Activated CD8-positive, alpha-beta memory T cell treated with anti-CD3 and anti-CD28 coated beads for 36 hours (primary cell): ENCODE results near the gene ITGAD. TPM values are rescaled to one million over a fixed set of nuclear protein-coding genes. Genes with fewer than 3 reads are reported as not detected.

Experiments used
- CTCF ChIA-PET: fragments of 350-600 bp; sonication (Branson Sonifier 250); formaldehyde crosslinking; loops from one replicate; lab custom pipeline; 2021; ENCODE audit warnings: antibody characterized with exemption; lab: Charles Lee
- POLR2A ChIA-PET: fragments of 350-600 bp; sonication (Branson Sonifier 250); formaldehyde crosslinking; loops from one replicate; lab custom pipeline; 2021; ENCODE audit warnings: antibody characterized with exemption; lab: Charles Lee
- total RNA-seq, 2 experiments: library from RNA; stranded (reverse); gene quantifications; one replicate each; pipeline ENCODE4 v1.2.3, GENCODE V29; 2021

Gene ITGAD
- not detected for total RNA-seq

GRCh38 chr16:31393056-31393455, at the start of gene ITGAD:
Gene ITGAD, plus strand, starts transcription at chr16:31393335. Its CDS starts 26 bp downstream, at chr16:31393361.
- ChIA-PET POLR2A (no interaction called here), CTCF (interaction anchor here (1.5 kb wide), 1 partner anchor 11 kb away, joined by 4 read pairs; no protein-coding TSS in a partner anchor)

- ChIA-PET CTCF (interaction anchor here (0.7 to 1.7 kb wide), 2 partner anchors 13 to 237 kb away, joined by 3 to 4 read pairs; no protein-coding TSS in a partner anchor), POLR2A (no interaction called here)
Measured at GRCh38 chr16:31344712-31345111, 48.4 kb upstream of the ITGAD start.

GRCh38 chr16:31347445-31347844, 45.7 kb upstream of the ITGAD start:
- ChIA-PET POLR2A (no interaction called here), CTCF (interaction anchor here (1.2 kb wide), 1 partner anchor 36 kb away, joined by 3 read pairs; no protein-coding TSS in a partner anchor)

GRCh38 chr16:31348579-31348978, 44.6 kb upstream of the ITGAD start:
- ChIA-PET POLR2A (no interaction called here), CTCF (interaction anchor here (1.2 kb wide), 1 partner anchor 35 kb away, joined by 3 read pairs; no protein-coding TSS in a partner anchor)

GRCh38 chr16:31350275-31351005, 42.7 kb upstream of the ITGAD start:
- POLR2A ChIA-PET: no interaction called here
- CTCF ChIA-PET: no interaction called here

- ChIA-PET POLR2A (interaction anchor here (1.0 kb wide), 1 partner anchor 160 kb away, joined by 3 read pairs; no protein-coding TSS in a partner anchor), CTCF (interaction anchor here (1.1 kb wide), 1 partner anchor 172 kb away, joined by 4 read pairs; the partner anchor contains the start of gene FUS)
Measured at GRCh38 chr16:31351246-31351941, 41.7 kb upstream of the ITGAD start.

GRCh38 chr16:31351942-31352325, 41.2 kb upstream of the ITGAD start:
- CTCF ChIA-PET: interaction anchor here (1.1 kb wide), 1 partner anchor 172 kb away, joined by 4 read pairs; the partner anchor contains the start of gene FUS
- POLR2A ChIA-PET: interaction anchor here (0.6 to 1.0 kb wide), 2 partner anchors 100 to 160 kb away, joined by 3 read pairs; no protein-coding TSS in a partner anchor

GRCh38 chr16:31352376-31353115, 40.6 kb upstream of the ITGAD start:
- CTCF ChIA-PET: interaction anchor here (0.9 to 1.1 kb wide), 2 partner anchors 17 to 173 kb away, joined by 3 to 4 read pairs; partner anchors contain the start of gene FUS
- POLR2A ChIA-PET: interaction anchor here (0.6 to 1.0 kb wide), 2 partner anchors 100 to 161 kb away, joined by 3 read pairs; no protein-coding TSS in a partner anchor

GRCh38 chr16:31354394-31355291, 38.5 kb upstream of the ITGAD start, which contains the start of gene ITGAX:
Gene ITGAX, plus strand, starts transcription at chr16:31355176. Its CDS starts 79 bp downstream, at chr16:31355255.
- ChIA-PET CTCF (interaction anchor here (0.6 to 0.8 kb wide), 2 partner anchors 59 to 87 kb away, joined by 3 to 4 read pairs; no protein-coding TSS in a partner anchor), POLR2A (interaction anchor here (0.9 kb wide), 1 partner anchor 153 kb away, joined by 3 read pairs; the partner anchor contains the start of gene RUSF1)

GRCh38 chr16:31355431-31356100, 37.6 kb upstream of the ITGAD start:
- ChIA-PET POLR2A (no interaction called here), CTCF (no interaction called here)

GRCh38 chr16:31356566-31357323, 36.4 kb upstream of the ITGAD start:
- CTCF ChIA-PET: interaction anchor here (0.7 to 0.9 kb wide), 2 partner anchors 86 to 102 kb away, joined by 3 read pairs; partner anchors contain the start of genes ARMC5 and ZNF843

GRCh38 chr16:31357324-31358109, 35.6 kb upstream of the ITGAD start:
- ChIA-PET POLR2A (no interaction called here), CTCF (interaction anchor here (0.9 to 1.7 kb wide), 2 partner anchors 23 to 102 kb away, joined by 3 to 6 read pairs; partner anchors contain the start of gene ARMC5)

More at GRCh38 chr16:31356566-31357323, 36.4 kb upstream of the ITGAD start:
- POLR2A ChIA-PET: interaction anchor here (0.6 kb wide), 1 partner anchor 144 kb away, joined by 4 read pairs; no protein-coding TSS in a partner anchor

GRCh38 chr16:31360251-31360650, 32.9 kb upstream of the ITGAD start:
- CTCF ChIA-PET: interaction anchor here (1.6 kb wide), 1 partner anchor 16 kb away, joined by 3 read pairs; no protein-coding TSS in a partner anchor
- POLR2A ChIA-PET: interaction anchor here (0.7 kb wide), 1 partner anchor 143 kb away, joined by 3 read pairs; the partner anchor contains the start of gene PYDC1

GRCh38 chr16:31361201-31362110, 31.7 kb upstream of the ITGAD start:
- ChIA-PET POLR2A (no interaction called here), CTCF (interaction anchor here (1.6 kb wide), 1 partner anchor 15 kb away, joined by 3 read pairs; no protein-coding TSS in a partner anchor)
